Measurements from ENCODE around the gene TMEM135. TPM values are rescaled to one million over a fixed set of nuclear protein-coding genes. Genes with fewer than 3 reads are reported as not detected.

TMEM135 gene
- total RNA-seq, 1 donor from 2014 or later, result 46.4 TPM

- Histone ChIP-seq H3K36me3 (no peaks in the 10 kb centered on the region), H3K27ac (no peak overlapping the region), H3K9ac (no peak overlapping the region), H3K4me1 (peaks cover 15% of the 10 kb centered on the region), H3K4me3 (no peak overlapping the region), H4K20me1 (ENCODE audit: low read depth) (no peaks in the 10 kb centered on the region), H3K27me3 (no peaks in the 10 kb centered on the region), H3K79me2 (ENCODE audit: low read depth) (no peaks in the 10 kb centered on the region), H2AFZ (replicated peaks) (no peak overlapping the region), H3K4me2 (no peak overlapping the region), H3F3A (ENCODE audit: low read depth) (no peaks in the 10 kb centered on the region), H3K9me3 (ENCODE audit: low read depth) (no peaks in the 10 kb centered on the region)
- TF ChIP-seq EZH2phosphoT487 (IDR thresholded peaks at IDR 0.05) (no peak), CTCF (IDR thresholded peaks at IDR 0.05) (no peak), EZH2 (IDR thresholded peaks at IDR 0.05) (no peak)
- H3K4me3 Mint-ChIP-seq, result no peak overlapping the region
- DNase-seq (ENCODE audit: low spot score), result no peak
- no peaks in the 10 kb centered on the region for H3K9me3 Mint-ChIP-seq
- H3K27me3 Mint-ChIP-seq (ENCODE audit: insufficient read depth, low read depth), result peaks cover 3% of the 10 kb centered on the region
- no peaks in the 10 kb centered on the region for H3K36me3 Mint-ChIP-seq
- H3K27ac Mint-ChIP-seq, result no peak overlapping the region
- H3K4me1 Mint-ChIP-seq, result peaks cover 17% of the 10 kb centered on the region
Observed at GRCh38 chr11:87368858-87369480, 331.2 kb downstream of the TMEM135 start.

GRCh38 chr11:87369888-87370287 is 332.2 kb downstream of the TMEM135 start:
- H3K4me3 ChIP-seq, result no peak overlapping the region
- peaks cover 15% of the 10 kb centered on the region for H3K4me1 ChIP-seq
- H3K36me3 Mint-ChIP-seq, result no peaks in the 10 kb centered on the region
- no peaks in the 10 kb centered on the region for H3K36me3 ChIP-seq
- H3K27ac Mint-ChIP-seq, result no peak overlapping the region
- no peak overlapping the region for H3K9ac ChIP-seq
- H3K79me2 ChIP-seq (ENCODE audit: low read depth), result no peaks in the 10 kb centered on the region
- H3K4me3 Mint-ChIP-seq, result no peak overlapping the region
- H3K9me3 ChIP-seq (ENCODE audit: low read depth), result no peaks in the 10 kb centered on the region
- H3K27me3 Mint-ChIP-seq (ENCODE audit: insufficient read depth, low read depth), result peaks cover 3% of the 10 kb centered on the region
- H3K4me2 ChIP-seq, result no peak overlapping the region
- no peak overlapping the region for H2AFZ ChIP-seq (replicated peaks)
- H3K4me1 Mint-ChIP-seq, result peaks cover 17% of the 10 kb centered on the region
- TF ChIP-seq CTCF (IDR thresholded peaks at IDR 0.05) (no peak), EZH2phosphoT487 (IDR thresholded peaks at IDR 0.05) (no peak), EZH2 (IDR thresholded peaks at IDR 0.05) (no peak)
- H4K20me1 ChIP-seq (ENCODE audit: low read depth), result no peaks in the 10 kb centered on the region
- no peaks in the 10 kb centered on the region for H3F3A ChIP-seq (ENCODE audit: low read depth)
- H3K9me3 Mint-ChIP-seq, result no peaks in the 10 kb centered on the region
- no peak overlapping the region for H3K27ac ChIP-seq
- H3K27me3 ChIP-seq, result no peaks in the 10 kb centered on the region
- DNase-seq (ENCODE audit: low spot score), result no peak

- Histone ChIP-seq H3K4me3 (no peak overlapping the region), H3K9ac (no peak overlapping the region), H3K79me2 (ENCODE audit: low read depth) (no peaks in the 10 kb centered on the region), H3F3A (ENCODE audit: low read depth) (no peaks in the 10 kb centered on the region), H3K36me3 (no peaks in the 10 kb centered on the region), H3K27ac (no peak overlapping the region), H3K4me2 (no peak overlapping the region), H3K27me3 (no peaks in the 10 kb centered on the region), H3K9me3 (ENCODE audit: low read depth) (no peaks in the 10 kb centered on the region), H3K4me1 (peaks cover 15% of the 10 kb centered on the region), H4K20me1 (ENCODE audit: low read depth) (no peaks in the 10 kb centered on the region), H2AFZ (replicated peaks) (no peak overlapping the region)
- H3K9me3 Mint-ChIP-seq, result peaks cover 3% of the 10 kb centered on the region
- H3K27ac Mint-ChIP-seq, result no peak overlapping the region
- peaks cover 17% of the 10 kb centered on the region for H3K4me1 Mint-ChIP-seq
- H3K27me3 Mint-ChIP-seq (ENCODE audit: insufficient read depth, low read depth), result peaks cover 3% of the 10 kb centered on the region
- no peak overlapping the region for H3K4me3 Mint-ChIP-seq
- TF ChIP-seq CTCF (IDR thresholded peaks at IDR 0.05) (no peak), EZH2 (IDR thresholded peaks at IDR 0.05) (no peak), EZH2phosphoT487 (IDR thresholded peaks at IDR 0.05) (no peak)
- H3K36me3 Mint-ChIP-seq, result no peaks in the 10 kb centered on the region
- no peak for DNase-seq (ENCODE audit: low spot score)
Observed at GRCh38 chr11:87372065-87372464, 334.3 kb downstream of the TMEM135 start.

Other genes with a start within 250 kb of the TMEM135 start
- gene PRSS23, start 237.4 kb upstream of the TMEM135 start, total RNA-seq (ENCODE audit: low replicate concordance), result 266 and 282 TPM in 2 replicates
- gene FZD4, start 82.5 kb upstream of the TMEM135 start, total RNA-seq (ENCODE audit: low replicate concordance), result 5.8 TPM in 2 replicates

Data from neural progenitor cell (in vitro differentiated cells).